Esophagus mucosa (tissue), 1 donor: Measurements from ENCODE around the gene DNAJC21. TPM values are rescaled to one million over a fixed set of nuclear protein-coding genes. Genes with fewer than 3 reads are reported as not detected.
"Not testable (repeated sequence)": the region's sequence is repeated elsewhere in the genome, so short reads cannot be mapped to it uniquely, and the experiment has no call there.

Experiments used
- ATAC-seq: fragments of 200-7000 bp; cut with Tn5 transposase; one replicate; pipeline ENCODE4 v1.9.1; 2020
- total RNA-seq: library from RNA; stranded (reverse); gene quantifications from one replicate; pipeline ENCODE4 v1.2.4, GENCODE V29; 2023
- donor health status: DM: yes; HTN: yes; CAD: no.

DNAJC21 gene
- 31.9 TPM for total RNA-seq

GRCh38 chr5:34929134-34929719 is at the start of gene DNAJC21:
Gene DNAJC21 (plus strand): TSS chr5:34929559. CDS start chr5:34929820, 261 bp downstream.
- ATAC-seq, result peak; percentile 97

GRCh38 chr5:34881246-34881645 is 48.1 kb upstream of the DNAJC21 start:
- ATAC-seq, result no peak

GRCh38 chr5:34886392-34887119 is 42.8 kb upstream of the DNAJC21 start:
- ATAC-seq, result peak; percentile 85

- ATAC-seq, result no peak
Observed at GRCh38 chr5:34889394-34889793, 40.0 kb upstream of the DNAJC21 start.

GRCh38 chr5:34891981-34892380 is 37.4 kb upstream of the DNAJC21 start:
- ATAC-seq, result no peak

GRCh38 chr5:34892414-34892813 is 36.9 kb upstream of the DNAJC21 start:
- no peak for ATAC-seq

GRCh38 chr5:34894716-34895115 is 34.6 kb upstream of the DNAJC21 start:
- no peak for ATAC-seq

GRCh38 chr5:34895641-34896419 is 33.5 kb upstream of the DNAJC21 start:
- no peak for ATAC-seq

GRCh38 chr5:34897646-34898045 is 31.7 kb upstream of the DNAJC21 start:
- no peak for ATAC-seq

- ATAC-seq, result peak; percentile 85
Observed at GRCh38 chr5:34898258-34898895, 31.0 kb upstream of the DNAJC21 start.

GRCh38 chr5:34899066-34899465 is 30.3 kb upstream of the DNAJC21 start:
- no peak for ATAC-seq

GRCh38 chr5:34900652-34901051 is 28.7 kb upstream of the DNAJC21 start:
- no peak for ATAC-seq

- no peak for ATAC-seq
Observed at GRCh38 chr5:34903260-34903659, 26.1 kb upstream of the DNAJC21 start.

GRCh38 chr5:34905564-34905963 is 23.8 kb upstream of the DNAJC21 start:
- no peak for ATAC-seq

GRCh38 chr5:34913072-34913471 is 16.3 kb upstream of the DNAJC21 start:
- no peak for ATAC-seq

- ATAC-seq, result peak; percentile 9
Observed at GRCh38 chr5:34914671-34915138, 14.7 kb upstream of the DNAJC21 start.

GRCh38 chr5:34915139-34915855 is 14.1 kb upstream of the DNAJC21 start, which contains the start of the genes BRIX1 and RAD1:
Gene BRIX1 (plus strand): TSS chr5:34915711. CDS start chr5:34915739, 28 bp downstream.
Gene RAD1 (minus strand): TSS chr5:34915504. CDS start chr5:34914892, 612 bp downstream.
- ATAC-seq, result peak; percentile 99

GRCh38 chr5:34915856-34916192 is 13.5 kb upstream of the DNAJC21 start:
- peak; percentile 14 for ATAC-seq

- no peak for ATAC-seq
Observed at GRCh38 chr5:34916518-34916917, 12.8 kb upstream of the DNAJC21 start.

GRCh38 chr5:34918025-34918424 is 11.3 kb upstream of the DNAJC21 start:
- no peak for ATAC-seq

GRCh38 chr5:34919077-34919476 is 10.3 kb upstream of the DNAJC21 start:
- ATAC-seq, result no peak

GRCh38 chr5:34923256-34923655 is 6.1 kb upstream of the DNAJC21 start:
- ATAC-seq, result not testable (repeated sequence)
